Stimulated activated CD8-positive, alpha-beta memory T cell treated with anti-CD3 and anti-CD28 coated beads, Interleukin-2, amount 100 ng/mL, for 1 hour (primary cell): ENCODE measurements around the gene WDR20.
"Not testable (repeated sequence)": the region's sequence is repeated elsewhere in the genome, so short reads cannot be mapped to it uniquely, and the experiment has no call there.

ENCODE experiments used
- DNase-seq, 2 donors: peaks; one replicate each; pipeline ENCODE4 v3.0.0-alpha.2; 2020; ENCODE audit warnings: low read depth in 2 of 2

WDR20 gene

DNA sequence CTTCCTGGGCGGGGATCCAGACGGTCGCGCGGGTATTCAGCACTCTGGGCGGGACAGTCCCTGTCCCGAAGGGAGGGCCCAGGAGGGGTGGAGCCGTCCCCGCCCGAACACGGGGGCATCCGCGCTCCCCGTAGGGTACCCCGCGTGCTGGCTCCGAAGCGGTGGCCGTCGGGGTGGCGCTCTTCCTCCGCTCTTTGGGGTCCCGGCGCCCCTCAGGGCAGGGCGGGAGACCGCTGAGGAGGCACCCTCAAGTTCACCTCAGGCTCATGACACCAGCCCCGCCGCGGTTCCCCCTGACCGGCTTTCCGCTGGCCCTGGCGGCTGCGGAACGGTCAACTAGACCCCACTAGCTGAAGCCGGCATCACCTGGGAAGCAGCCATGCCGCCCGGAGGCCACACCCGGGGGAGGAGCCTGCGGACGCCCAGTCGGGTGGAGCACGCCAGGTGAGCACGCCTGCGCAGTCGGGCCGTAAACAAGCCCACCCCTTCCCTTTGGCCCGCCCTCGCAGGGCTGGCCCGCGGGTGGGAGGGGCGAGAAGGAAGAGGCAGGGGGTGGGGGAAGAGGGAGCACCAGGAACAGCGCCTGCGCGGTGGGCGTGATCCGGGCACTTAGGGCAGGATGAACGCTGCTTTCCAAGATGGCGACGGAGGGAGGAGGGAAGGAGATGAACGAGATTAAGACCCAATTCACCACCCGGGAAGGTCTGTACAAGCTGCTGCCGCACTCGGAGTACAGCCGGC, at the start of gene WDR20:
Gene WDR20 (plus strand): TSS at position 612 of the 741 bp plus-strand sequence. CDS start 27 bp downstream, at position 639.
- peak; percentile 99 for DNase-seq

- DNase-seq, result no peak
These were observed 49.0 kb upstream of the WDR20 start for GRCh38 chr14:102090713-102091112.

DNA sequence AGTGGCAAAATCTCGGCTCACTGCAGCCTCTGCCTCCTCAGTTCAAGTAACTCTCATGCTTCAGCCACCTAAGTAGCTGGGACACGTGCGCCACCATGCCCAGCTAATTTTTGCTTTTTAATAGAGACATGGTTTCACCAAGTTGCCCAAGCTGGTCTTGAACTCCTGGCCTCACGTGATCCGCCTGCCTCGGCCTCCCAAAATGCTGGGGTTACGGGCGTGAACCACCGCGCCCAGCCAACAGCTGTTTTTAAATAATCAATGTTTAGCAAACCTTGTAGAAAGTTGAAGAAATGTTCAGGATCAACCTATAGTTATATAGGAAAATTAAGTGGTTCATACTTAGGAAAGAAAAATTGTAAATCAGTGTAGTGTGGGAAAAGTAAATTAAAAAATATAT, 46.9 kb upstream of the WDR20 start:
- no peak for DNase-seq

GRCh38 chr14:102094101-102094500, 45.6 kb upstream of the WDR20 start:
- no peak for DNase-seq

GRCh38 chr14:102095231-102095870, 44.3 kb upstream of the WDR20 start:
- no peak for DNase-seq

DNA sequence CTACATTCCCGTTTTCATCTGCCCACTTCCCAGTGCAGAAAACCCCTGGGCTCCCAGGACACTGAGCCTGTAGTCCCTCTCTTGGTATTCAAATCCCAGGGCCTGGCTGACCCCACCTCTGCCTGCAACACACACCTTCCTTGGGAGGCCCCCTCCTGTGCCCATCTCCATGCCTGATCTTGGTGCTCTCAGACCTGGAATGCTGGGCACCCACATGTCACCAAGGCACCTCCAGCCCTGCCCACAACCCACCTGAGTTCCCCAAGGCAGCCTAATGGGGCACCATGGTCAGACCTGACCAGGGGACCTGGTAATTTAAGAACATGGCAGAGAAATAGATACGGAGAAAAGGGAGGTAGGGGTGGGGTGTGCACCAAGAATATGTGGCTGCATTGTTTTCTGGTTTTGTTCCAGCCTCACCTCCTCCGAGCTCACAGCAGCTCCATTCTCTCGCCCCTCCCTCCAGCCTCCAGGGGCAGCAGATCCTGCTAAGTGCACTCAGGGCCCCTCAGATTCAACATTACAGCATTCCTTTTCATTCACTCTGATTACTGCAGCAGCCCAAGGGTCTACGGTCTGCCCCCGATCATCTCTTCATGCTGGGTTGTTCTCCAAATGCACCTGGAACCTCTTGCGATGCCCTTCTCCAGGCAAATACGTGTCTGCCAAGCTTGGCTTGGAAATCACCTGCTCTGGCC, 43.7 kb upstream of the WDR20 start:
- no peak for DNase-seq

DNA sequence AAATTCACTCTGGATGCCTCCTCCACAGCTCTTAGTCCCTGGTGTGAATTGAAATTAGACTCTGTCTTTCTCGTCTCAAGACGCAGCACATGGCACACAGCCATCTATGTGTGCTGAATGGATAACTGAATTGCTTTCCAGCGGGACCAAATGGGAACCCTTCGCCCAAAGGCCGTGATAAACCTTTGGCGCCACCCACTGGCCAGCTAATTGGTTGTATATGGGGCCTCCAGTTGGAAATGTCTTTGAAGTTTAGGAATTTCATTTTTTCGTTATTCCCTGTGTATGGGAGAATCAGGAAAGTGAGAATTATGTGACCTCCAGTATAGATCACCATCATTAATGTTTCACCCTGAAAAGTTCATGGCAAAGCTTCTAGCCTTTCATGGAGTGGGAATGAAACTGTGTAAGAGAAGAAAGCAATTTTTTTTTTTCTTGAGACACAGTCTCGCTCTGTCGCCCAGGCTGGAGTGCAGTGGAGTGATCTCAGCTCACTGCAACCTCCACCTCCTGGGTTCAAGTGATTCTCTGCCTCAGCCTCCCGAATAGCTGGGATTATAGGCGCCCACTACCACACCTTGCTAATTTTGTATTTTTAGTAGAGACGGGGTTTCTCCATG, 43.0 kb upstream of the WDR20 start:
- DNase-seq, result peak; percentile 50 to 52

DNA sequence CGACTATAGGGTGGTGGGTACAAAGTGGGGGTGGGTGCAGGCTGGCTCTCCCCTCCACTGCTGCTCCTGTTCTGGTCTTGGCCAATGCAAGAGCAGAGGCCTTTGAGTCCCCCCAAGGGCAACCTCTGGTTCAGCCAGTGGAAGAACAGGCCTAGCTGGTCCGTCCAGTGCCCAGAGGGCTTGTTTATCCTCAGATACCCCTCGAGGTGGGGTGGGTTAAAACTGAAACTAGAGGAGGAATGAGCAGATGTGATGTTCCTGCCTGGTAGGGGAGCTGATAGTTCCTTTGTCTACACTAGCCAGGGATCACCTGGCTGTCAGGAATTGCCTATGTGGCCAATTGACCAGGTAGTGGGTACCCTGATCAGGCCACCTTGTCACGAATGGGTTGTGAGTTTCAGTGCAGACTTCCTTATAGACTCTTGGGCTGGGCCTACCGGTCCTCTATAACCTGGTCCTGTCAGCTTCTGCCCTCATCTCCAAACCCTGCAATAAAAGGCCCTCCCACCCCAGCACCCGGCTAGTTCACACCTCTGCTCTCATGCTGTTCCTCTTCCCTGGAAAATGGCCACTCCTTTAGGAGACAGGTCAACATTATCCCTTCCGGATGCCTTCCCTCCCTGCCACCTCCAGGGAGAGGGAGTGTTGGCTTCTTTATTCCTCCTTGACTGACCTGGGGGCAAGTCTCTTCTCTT, 42.1 kb upstream of the WDR20 start:
- DNase-seq, result no peak

DNA sequence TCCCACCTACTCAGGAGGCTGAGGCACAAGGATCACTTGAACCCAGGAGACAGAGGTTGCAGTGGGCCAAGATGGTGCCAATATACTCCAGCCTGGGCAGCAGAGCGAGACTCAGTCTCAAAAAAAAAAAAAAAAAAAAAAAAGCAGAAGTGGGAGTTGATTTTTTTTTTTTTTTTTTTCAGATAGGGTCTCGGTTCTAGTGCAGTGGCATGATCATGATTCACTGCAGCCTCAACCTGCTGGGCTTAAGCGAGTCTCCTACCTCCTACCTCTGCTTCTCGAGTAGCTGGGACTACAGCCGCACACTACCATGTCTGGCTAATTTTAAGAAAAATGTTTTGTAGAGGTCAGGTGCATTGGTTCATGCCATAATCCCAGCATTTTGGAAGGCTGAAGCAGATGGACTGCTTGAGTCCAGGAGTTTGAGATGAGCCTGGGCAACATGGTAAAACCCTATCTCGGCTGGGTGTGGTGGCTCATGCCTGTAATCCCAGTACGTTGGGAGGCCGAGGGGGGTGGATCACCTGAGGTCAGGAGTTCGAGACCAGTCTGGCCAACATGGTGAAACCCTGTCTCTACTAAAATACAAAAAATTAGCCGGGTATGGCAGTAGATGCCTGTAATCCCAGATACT, 36.5 kb upstream of the WDR20 start:
- DNase-seq, result no peak

DNA sequence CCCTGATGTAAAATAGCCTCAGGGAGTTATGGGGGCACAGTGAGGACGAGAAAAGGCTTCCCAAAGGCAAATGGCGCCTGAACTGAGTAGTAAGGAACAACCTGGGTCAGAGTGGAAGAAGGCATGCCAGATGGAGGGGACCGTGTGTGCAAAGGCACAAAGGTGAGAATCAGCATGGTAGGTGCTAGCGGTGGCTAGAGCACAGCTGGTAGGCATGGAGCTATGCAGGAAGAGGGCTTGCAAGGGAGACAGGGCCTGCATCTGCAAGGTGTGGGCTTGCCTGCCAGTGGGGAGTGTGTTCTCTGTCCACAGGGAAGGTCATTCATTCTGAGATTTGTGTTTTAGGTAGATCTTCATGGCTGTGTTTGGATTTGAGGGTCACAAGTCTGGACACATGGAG, 34.3 kb upstream of the WDR20 start:
- DNase-seq, result no peak

DNA sequence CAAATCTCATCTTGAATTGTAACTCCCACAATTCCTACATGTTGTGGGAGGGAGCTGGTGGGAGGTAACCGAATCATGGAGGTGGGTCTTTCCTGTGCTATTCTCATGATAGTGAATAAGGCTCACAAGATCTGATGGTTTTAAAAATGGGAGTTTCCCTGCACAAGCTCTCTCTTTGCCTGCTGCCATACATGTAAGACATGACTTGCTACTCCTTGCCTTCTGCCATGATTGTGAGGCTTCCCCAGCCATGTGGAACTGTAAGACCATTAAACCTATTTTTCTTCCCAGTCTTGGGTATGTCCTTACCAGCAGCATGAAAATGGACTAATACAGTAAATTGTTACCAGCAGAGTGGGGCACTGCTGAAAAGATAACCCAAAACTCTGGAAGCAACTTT, 30.4 kb upstream of the WDR20 start:
- DNase-seq, result not testable (repeated sequence)

- DNase-seq, result no peak
These were observed 28.6 kb upstream of the WDR20 start for GRCh38 chr14:102111101-102111500.

DNA sequence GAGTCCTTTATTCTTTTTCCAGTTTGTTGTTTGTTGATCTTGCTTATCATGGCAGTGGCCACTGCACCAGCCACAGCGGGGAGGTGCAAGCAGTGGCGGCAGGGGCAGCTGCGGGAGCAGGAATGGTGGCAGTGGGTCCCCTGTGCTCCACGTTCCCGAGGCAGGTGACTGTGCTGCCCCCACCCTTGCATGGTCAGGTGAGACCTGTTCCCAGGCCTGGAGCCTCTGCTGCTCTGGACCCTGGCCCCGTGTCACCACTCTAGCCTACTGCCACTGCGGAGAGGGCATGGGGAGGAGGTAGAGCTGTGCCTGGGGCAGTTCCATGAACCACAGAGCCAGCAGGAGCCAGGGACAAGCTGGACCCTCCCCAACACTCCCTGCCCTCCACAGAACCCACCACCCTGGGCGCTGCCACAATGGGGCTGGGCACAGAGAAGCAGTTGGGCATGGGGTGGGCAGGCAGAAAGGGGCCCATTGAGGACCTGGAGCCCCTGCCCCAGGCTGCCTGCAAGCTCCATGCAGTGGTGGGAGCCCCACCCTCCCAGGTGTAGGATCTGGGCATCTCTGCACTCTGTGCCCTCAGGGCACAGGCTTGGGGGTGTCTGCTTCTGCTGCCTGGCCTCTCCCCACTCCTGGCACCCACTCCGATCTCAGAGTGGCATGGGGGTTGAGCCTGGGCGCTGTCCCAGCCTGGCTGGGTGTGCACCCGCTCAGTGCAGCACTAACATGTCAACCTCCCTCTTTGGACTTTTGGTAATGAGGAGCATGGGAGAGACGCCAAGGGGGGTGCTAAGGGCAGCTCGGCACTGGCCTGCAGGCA, 23.1 kb upstream of the WDR20 start:
- no peak for DNase-seq

DNA sequence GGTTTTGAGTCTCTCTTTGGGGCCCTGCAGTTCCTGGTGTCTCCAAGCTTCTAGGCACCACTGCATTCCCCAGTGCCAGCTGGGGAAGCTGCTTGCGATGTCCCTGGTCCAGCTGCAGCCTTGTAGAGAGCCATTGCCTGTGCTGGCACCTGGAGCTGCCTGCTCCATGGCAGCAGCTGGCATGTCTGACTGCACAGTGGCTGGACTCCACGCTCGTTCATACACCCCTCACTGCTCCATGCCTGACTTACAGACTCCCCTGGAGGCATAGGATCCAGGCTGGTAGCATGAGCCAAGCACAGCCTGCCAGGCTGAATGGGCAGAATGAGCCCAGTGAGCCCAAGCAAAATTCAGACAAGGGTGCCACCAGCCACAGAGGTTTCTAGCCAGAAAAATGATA, 21.8 kb upstream of the WDR20 start:
- DNase-seq, result no peak

- DNase-seq, result no peak
These were observed 18.8 kb upstream of the WDR20 start for GRCh38 chr14:102120888-102121287.

DNA sequence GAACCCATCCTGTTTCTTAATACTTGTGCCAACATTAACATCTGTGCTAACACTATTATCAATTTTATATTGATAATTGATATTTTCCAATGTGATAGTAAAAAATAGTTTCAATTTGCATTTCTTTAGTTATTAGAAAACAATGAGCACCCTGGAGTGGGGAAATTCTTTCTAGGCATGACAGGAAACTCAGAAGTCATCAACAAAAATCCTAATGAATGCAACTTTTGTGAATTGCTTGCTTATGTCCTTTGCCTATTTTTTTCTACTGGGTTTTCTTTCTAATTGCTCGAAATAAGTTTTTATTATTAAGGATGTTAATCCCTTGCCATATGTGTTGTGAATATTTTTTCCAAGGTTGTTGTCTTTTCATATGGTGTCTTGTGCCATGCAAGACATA, 18.1 kb upstream of the WDR20 start:
- no peak for DNase-seq

DNA sequence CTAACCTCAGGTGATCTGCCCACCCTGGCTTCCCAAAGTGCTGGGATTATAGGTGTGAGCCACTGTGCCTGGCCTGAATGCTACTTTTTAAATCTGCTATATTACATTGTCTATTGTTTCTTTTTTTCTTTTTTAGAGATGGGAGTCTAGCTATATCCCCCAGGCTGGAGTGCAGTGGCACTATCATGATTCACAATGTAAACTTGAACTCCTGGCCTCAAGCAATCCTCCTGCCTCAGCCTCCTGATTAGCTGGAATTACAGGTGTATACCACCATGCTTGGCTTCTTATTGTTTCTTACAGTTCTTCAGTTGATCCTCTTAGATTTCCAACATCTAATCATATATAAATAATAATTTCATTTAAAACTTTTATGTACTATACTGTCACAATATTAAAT, 15.3 kb upstream of the WDR20 start:
- DNase-seq, result no peak

DNA sequence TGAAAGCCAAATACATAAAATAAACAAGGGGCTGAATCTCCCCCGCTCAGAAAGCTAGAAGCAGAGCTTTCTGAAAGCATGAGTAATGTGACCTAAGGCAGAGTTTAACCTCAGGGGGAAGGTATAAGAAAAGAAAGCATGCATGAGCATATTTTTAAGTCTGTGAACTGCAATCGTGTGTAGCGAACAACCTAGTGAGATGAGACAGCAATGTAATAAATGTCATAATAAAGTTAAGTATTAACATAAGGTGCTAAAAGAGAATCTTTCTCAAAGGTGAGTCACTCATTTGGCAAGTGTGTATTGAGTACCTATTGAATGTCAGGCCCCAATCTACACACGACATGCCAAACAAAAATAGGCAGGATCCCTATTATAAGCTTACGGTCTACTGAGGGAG, 14.2 kb upstream of the WDR20 start:
- no peak for DNase-seq

DNA sequence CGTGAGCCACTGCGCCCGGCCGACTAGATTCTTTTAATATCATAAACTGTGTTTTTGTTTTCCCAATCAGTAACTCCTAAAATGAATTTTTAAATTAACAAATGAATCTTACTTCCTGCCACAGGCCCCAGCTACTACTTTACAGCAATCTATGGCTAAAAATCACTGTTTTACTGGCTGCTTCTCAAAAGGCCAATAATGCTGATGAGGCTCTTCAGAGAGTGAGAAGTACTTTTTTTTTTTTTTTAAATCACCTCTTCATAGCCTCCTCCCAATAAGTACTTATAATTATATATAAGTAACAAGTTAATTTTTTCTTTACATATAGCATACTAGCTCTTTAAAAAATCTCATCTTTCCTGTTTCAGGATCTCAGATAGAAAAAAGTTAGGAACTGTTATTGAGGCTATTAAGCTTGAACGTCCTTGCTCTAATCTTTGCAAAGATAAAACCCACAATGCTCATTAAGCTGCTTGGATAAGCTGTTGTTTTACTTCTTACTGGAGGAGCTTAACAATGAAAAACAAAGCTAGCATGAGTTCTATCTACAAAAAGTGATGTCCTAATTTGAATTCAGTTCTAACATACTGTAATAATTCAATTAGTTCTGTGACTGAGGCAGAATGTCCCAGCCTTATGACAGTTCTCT, 12.8 kb upstream of the WDR20 start:
- no peak for DNase-seq

DNA sequence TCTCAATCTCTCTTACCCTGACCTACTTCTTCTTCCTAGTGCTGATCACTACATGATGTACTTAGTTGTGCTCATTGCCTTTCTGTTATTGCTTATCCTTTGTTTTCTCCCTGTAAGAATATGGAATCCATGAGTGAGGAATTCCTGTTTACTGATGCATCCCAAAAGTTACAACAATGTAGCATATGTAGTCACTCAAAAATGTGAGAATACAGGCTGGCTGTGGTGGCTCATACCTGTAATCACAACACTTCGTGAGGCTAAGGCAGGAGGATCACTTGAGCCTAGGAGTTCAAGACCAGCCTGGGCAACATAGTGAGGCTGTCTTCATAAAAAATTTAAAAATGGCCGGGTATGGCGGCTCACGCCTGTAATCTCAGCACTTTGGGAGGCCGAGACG, 8.0 kb upstream of the WDR20 start:
- DNase-seq, result no peak
